ENCODE results near the gene FAM111A.
"Not testable (repeated sequence)": the region's sequence is repeated elsewhere in the genome, so short reads cannot be mapped to it uniquely, and the experiment has no call there.

The FAM111A gene

GRCh38 chr11:59106363-59107336, 36.0 kb upstream of the FAM111A start, which contains the start of gene FAM111B:
TSS of gene FAM111B (plus strand) at chr11:59107237. CDS start at chr11:59109626, 2,389 bp downstream.
- peak; percentile 60 for DNase-seq (ENCODE audit: low read depth)
- peak; percentile 5 for TF ChIP-seq CTCF (IDR thresholded peaks at IDR 0.05; ENCODE audit: control insufficient read depth, insufficient read depth, low read depth, low read length, missing control alignments)
- H3K4me3 ChIP-seq (ENCODE audit: control insufficient read depth, low read depth, low read length): peak within 1 kb of the TSS; percentile 57

GRCh38 chr11:59107721-59108120, 34.9 kb upstream of the FAM111A start:
- not testable (repeated sequence) for DNase-seq (ENCODE audit: low read depth)
- H3K4me3 ChIP-seq (ENCODE audit: control insufficient read depth, low read depth, low read length): peak overlapping the region; percentile 57

- H3K4me3 ChIP-seq (ENCODE audit: control insufficient read depth, low read depth, low read length): no peak overlapping the region
- DNase-seq (ENCODE audit: low read depth): no peak
- no peak for TF ChIP-seq CTCF (IDR thresholded peaks at IDR 0.05; ENCODE audit: control insufficient read depth, insufficient read depth, low read depth, low read length, missing control alignments)
These were observed 30.2 kb upstream of the FAM111A start for GRCh38 chr11:59112494-59112893.

GRCh38 chr11:59114344-59114743, 28.3 kb upstream of the FAM111A start:
- H3K4me3 ChIP-seq (ENCODE audit: control insufficient read depth, low read depth, low read length): no peak overlapping the region
- TF ChIP-seq CTCF (IDR thresholded peaks at IDR 0.05; ENCODE audit: control insufficient read depth, insufficient read depth, low read depth, low read length, missing control alignments): no peak
- DNase-seq (ENCODE audit: low read depth): no peak

- no peak overlapping the region for H3K4me3 ChIP-seq (ENCODE audit: control insufficient read depth, low read depth, low read length)
- no peak for TF ChIP-seq CTCF (IDR thresholded peaks at IDR 0.05; ENCODE audit: control insufficient read depth, insufficient read depth, low read depth, low read length, missing control alignments)
- DNase-seq (ENCODE audit: low read depth): no peak
These were observed 27.1 kb upstream of the FAM111A start for GRCh38 chr11:59115553-59115952.

GRCh38 chr11:59117774-59118173, 24.9 kb upstream of the FAM111A start:
- no peak overlapping the region for H3K4me3 ChIP-seq (ENCODE audit: control insufficient read depth, low read depth, low read length)
- no peak for TF ChIP-seq CTCF (IDR thresholded peaks at IDR 0.05; ENCODE audit: control insufficient read depth, insufficient read depth, low read depth, low read length, missing control alignments)
- no peak for DNase-seq (ENCODE audit: low read depth)

- no peak for TF ChIP-seq CTCF (IDR thresholded peaks at IDR 0.05; ENCODE audit: control insufficient read depth, insufficient read depth, low read depth, low read length, missing control alignments)
- H3K4me3 ChIP-seq (ENCODE audit: control insufficient read depth, low read depth, low read length): no peak overlapping the region
- DNase-seq (ENCODE audit: low read depth): no peak
These were observed 22.8 kb upstream of the FAM111A start for GRCh38 chr11:59119826-59120225.

Measured in AG09309 (cell line).